D341Med (cell line): ENCODE measurements around the gene COL27A1.

ENCODE experiments used
- DNase-seq: peaks from one replicate; pipeline ENCODE4 v3.0.0; 2012; ENCODE audit warnings: low spot score

The COL27A1 gene

DNA sequence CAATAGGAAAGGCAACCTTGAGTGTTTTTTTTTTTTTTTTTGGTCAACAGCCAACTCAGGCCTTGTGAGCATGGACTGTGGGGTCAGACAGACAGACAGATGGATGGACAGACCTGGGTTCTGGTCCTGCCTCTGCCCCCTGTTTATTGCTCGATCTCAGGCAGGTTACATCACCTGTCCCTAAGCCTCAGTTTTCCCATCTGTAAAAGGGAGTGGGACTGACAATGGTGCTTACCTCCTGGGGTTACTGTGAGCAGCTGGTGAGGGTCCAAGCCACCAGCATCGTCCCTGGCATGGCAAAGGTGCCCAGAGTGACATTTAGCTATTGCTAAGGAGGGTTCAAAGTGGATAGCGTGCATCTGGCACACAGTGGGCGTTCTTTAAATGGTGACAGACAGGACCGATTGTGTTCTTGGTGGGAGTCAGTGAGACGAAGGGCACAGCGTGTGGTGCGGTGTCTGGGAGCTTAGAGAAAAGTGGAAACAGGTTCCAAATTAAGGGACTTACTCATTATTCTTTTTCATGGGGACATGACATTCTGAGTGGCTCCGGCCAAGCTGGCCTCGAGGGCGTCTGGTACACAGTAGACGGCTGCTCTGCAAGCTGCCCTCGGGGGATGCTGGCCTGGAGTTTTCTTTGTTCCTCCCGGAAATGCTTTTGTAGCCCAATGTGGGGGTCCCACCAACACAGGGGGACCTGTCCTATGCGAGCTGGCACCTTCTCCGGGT is 72.1 kb downstream of the COL27A1 start:
- no peak for DNase-seq

DNA sequence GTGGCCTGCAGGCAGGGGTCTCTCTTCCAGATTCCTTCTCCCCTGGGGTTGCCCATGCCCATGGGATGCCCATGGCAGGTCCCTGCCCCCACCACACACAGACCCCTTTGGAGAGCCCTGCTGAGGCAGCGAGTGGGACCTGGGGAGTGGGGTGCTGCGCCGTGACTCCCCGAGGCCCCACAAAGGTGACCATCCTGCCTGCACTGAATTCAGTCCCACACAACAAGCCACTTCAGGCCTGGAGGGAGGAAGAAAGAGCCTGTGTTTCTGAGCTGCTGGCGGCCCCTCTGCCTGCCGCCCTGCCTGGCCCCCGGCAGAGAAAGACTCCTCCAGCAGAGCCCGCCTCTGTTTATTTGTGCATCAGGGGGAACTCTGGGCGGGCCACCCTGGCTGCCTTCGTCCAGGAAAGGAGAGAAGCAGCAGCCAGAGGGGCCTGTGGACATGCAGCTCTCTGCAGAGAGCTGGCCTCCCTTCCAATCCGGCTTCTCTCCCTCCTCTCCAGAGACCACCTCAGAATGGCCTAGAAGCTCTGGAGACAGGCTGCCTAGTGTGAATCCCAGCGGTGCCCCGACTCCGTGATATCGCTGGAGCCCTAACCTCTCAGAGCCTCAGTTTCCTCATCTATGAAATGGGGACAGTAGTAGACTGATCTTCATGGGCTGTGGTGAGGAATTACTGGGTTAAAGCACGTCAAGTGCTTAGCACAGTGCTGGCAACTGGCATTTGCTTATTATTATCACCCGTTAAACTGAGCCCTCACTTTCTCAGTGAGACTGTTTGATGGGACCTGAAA is 72.9 kb downstream of the COL27A1 start:
- no peak for DNase-seq

DNA sequence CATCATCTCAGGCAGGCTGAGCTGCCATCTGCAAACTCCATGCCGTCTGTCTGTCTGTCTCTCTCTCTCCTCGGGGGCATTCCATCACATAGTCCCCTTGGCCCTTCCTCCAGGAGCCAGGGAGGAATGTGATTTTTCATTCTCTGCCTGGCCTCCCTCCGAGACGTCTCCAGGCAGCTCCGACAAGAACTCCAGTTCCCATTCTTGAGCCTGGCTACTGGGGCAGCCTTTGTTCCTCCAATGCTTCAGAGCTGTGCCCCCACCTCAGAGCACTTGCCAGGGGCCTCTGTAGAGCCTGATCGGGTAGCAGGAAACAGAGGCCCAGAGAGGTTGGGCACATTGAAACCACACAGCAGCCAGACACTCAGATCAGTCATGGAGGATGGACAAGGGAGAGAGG is 74.0 kb downstream of the COL27A1 start:
- no peak for DNase-seq

DNA sequence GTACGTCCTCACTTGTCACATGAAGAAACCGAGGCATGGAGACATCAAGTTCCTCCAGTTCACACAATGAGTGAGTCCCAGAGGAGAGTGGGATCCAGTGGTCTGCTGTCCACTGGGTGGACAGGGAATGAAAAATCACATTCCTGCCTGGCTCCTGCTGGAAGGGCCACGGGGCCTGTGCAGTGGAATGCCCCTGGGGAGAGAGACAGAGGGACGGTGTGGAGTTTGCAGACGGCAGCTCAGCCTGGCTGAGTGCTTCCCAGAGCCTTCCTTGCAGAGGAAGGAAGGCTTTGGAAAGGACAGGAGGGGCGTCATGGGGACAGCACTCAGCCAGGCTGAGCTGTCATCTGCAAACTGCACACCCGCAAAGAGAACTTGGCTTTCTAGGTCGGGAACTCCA is 74.7 kb downstream of the COL27A1 start:
- no peak for DNase-seq

DNA sequence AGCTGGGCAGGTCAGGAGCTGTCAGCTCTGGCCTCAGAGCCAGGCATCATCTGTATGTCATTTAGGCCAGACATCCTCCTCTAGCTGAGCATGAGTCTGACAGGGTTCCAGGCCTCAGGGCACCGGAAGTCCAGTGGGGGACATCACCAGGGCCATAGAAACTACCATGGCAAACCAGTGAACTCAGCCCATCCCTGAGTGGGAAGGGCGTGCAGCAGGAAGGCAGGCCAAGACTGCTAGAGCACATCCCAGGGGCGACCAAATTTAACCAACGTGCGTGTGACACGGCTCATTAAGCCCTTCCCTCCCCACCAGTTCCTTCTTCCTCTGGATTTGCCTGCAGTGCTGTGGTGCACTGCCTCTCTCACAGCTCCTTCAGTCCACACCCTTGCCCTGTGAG is 75.9 kb downstream of the COL27A1 start:
- DNase-seq, result no peak

DNA sequence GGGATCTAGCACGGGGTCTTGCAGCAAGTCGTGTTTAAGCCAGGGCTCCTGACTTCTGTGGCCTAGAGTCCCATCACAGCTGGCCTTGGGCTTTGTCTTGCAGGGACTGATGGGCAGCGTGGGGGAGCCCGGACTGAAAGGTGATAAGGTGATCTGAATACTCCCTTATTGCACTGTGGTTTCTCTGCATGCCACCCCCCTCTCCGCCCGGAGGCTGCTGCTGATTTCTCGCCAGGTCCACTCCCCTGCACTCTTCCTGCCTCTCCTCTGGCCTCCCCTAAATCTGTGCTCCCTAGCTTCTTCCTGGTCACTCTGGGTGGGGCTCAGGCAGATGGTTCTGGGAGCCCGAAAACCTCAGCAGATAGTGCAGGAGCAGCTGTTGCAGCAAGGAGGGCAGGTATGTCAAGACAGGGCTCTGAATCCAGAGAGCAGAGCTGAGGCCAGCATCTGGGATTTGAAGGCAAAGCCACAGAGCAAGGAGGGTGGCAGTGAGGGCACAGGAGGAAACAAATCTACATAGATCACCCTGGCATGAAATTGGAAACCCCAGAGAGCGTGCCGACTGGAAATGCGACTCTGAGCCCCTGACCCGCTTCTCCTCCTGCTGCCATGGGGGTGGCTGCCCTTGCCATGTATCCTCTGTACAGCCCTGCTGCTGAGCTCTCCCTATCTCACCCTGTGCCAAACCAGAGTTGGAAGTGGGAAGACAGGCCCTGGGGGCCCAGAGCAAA is 76.5 kb downstream of the COL27A1 start:
- no peak for DNase-seq

DNA sequence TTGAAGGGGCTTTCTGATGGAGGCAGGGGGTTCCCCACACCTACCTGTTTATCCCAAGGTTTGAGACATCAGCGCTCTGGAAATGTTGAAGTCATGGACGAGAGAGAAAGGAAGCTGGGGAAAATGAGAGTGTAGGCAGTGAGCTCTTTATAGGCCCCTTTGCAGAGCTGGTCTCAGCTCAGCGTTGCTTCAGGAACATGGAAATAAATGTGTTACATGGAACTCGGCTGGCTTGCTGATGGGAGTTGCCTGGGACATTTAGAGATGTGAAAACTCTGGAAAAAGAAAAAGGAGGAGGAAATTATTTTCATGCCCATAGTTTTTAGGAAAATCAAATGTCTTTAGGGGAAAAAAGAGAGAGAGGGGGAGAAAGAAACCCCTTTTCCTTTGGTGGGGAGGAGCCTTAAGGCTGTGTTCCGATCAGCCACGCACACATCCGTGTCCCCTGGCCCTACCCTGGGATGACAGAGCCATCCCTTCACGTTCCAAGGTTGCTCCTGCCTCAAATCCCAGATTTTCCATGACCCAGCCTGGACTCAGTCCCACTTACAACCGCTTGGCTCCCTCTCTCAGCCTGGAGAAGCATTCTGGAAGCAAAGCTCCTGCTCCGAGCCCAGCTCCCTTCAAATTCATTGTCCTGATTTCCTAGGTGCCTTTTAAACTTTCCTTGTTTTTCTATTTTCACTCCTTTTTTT is 78.3 kb downstream of the COL27A1 start:
- no peak for DNase-seq

DNA sequence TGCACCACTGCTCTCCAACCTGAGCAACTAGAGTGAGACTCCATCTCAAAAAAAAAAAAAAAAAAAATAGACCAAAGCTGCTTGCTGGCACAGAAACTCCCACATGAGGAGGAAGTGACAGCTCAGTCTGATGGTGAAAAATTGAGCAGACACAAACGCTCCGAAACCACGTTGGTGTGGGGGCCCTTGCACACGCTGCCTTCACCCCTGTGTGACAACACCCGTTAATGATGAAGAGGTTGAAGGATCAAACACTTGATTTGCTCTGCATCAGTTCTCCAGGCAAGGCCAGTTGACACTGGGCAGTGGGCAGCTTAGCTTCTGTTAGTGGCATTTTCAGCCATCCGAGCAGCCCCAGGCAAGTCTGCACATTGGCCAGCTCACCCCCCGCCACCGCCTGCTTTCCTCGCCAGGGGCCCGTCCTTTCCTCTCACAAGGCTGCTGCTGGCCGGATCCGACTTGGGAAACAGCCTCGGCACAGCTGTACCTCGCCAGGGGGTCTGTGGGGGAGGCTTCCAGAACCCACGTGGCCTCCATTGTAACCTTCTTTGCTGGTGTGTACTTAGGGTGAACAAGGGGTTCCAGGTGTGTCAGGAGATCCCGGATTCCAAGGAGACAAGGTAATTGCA is 79.8 kb downstream of the COL27A1 start:
- DNase-seq, result no peak

DNA sequence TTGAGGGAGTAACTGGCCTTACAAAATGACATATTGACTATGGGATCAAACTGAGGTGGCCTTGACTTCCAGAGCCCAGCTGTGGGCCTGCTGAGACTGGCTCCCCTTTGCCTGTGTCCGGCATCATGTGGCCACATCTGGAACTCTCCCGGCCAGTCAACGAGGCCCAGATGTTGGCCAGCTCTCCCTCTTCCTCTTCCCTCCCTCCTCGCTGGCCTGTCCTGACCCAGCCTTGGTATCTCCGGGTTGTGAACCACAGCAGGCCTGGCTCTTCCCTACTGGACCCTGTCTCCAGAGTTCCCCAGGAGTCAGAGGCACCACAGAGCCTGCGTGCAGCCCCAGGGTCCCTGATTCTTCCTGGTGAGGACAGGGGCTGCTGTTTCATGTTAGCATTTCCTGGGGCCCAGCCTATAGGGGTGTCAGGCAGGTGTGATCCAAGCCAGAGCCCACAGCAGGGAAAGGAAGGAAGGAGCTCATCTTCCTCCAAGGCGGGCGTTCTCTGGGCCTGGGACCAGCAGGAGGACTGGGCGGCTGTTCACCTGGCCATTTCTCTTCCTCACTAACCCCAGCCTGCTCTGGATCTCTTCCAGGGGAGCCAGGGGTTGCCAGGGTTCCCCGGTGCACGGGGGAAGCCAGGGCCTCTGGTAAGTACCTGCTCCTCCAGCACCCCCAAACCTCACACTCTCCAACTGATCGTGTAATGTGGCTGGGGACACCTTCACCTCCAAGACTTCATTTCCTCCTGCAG is 81.2 kb downstream of the COL27A1 start:
- no peak for DNase-seq

DNA sequence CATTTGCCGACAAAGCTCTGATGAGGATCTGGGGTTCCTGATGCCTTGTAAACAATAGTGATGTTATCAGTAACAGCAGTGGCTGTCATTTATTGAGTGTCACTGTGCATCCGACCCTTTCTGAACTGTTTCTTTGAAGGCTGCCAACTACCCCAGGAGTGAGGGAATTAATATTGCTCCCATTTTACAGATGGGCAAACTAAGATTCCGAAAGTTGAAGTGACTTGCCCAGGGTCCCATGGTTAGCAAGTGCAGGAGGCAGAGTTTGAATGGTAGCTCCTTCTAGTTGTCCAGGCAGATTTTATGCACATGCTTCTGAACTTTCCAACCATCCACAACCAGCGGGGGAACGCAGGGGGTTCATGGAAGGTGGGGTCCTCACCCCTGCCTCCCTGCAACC is 81.9 kb downstream of the COL27A1 start:
- DNase-seq, result no peak

DNA sequence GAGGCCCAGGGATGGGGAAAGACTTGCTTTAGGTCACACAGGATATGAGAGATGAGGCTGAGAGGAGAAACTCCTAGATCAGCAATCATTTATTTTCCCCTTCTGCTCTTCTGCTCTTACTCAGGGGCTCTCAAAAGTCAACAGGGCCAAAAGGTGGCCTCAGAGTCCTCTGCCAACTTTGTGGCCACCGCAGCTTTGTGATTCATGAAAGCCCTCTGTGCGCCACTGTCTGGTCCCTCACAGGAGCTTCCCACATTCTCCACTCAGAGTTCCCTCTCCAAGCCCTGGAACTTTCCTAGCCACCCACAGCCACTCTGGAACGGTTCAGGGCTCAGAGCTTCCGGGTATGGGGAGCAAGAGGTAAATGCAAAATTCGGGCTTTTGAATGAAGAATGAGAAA is 82.4 kb downstream of the COL27A1 start:
- DNase-seq, result no peak

DNA sequence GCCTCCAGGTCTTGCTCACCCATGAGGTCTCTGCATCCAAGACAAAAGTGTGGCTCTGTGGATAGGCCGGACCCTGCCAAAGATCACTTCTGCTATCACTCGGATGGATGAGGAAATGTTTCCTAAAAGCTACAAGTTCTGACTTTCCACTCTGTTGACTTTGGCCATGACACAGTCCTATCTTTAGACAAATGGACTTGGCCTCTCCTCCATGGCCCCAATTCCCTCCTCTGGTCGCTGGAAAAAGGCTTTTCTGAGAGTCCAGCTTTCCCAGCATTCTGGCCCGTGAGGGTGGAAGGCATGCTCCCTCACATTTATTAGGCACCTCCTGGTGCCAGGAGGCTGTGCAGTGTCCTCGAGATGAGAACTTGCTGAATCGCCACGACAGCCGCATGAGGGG is 83.1 kb downstream of the COL27A1 start:
- DNase-seq, result no peak

DNA sequence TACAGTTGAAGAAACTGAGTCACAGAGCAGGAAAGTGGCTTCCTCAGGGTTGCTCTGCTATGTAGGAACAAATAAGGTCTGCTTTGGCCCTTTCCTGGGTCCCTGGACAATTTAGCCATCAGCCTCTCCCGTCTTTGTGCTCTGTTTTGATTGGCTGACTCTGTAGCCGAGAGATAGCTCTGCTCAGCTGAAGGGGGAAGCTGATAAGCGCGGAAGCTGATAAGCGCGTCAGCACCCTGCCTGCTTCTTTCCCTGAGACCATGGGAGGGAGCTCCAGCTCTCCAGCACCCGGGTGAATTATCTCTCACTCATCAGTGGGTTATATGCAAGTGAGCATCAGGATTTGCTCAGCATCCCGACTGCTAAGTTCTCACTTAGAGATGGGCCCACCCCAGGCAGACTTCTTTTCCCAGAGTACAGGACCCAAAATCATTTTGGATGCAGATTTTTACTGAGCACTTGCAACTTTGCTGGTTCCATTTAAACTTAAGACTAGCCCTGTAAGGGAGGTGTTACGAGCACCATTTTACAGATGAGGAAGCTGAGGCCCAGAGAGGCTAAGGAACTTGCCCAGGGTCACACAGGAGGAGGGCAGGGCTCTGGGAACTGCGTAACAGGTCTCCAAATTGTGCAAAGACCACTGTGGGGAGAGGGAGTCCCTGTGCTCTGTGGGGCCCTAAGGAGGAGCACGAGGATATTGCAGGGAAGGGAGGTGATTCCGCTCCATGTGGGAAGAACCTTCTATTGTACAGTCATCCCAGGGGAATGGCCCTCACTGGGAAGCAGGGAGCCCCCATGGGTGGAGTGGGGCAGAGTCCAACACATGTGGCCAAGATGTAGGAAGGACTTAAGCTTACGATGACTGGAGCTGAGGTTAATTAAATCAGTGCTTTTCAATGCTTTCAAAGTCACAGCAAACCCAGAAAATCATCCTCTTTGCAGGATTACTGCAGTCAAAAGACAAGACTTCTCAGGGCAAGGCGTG is 83.8 kb downstream of the COL27A1 start:
- DNase-seq, result peak; percentile 78

DNA sequence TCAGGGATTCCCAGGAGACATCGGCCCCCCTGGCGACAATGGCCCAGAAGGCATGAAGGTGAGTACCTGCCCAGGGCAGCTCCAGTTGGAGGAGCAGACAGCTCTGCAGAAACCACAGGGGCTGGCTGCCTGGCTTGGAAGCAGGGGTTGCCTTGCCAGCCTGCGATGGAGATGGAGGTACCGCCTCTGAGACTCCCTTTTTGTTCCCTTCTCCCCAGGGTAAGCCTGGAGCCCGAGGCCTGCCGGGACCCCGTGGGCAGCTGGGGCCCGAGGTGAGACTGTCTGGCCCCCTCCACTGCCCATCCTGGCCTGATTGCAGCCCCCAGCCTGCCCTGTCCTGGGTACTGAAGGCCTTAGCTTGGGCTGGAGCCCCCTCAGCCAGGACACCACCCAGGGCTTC is 84.9 kb downstream of the COL27A1 start:
- no peak for DNase-seq

DNA sequence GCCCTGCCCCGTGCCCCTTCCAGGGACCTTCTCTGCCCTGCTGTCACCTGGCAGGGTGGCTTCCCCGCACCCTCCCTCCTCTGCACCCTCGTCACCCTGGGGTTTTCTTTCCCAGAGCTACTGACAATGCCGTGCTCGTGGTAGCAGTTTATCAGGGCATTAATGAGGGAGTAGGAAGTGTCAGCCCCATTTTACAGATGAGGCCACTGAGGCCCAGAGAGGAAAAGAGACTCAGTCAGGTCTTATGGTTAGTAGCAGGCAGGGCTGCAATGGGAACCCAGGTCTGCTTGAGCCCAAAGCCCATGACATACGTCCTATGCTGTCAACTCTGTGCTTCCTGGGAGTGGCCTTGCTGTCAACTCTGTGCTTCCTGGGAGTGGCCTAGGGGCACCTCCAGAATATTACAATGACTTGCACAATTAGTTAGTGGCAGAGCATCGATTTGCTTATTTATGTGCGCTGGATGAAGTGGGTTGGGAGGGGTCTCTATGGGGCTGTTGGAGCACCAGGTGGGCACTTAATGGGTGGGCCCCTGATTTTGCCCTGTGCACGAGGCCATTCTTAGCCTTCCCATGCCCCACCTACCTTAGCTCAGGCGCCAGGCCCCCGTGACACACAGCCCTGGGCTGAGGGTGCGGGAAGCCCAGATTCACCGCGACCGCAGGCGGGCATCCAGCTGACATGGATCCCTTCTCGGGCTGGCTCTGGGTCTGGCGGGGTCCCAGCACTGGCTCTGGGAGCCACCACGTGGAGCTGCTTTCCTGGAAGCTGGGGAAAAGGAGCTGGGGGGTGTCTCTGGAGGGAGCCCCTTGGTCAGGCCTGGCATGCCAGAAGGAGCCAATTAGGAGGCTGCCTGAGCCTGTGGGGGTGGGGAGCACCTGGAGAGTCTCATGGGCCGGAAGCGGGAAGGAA is 85.6 kb downstream of the COL27A1 start:
- no peak for DNase-seq

DNA sequence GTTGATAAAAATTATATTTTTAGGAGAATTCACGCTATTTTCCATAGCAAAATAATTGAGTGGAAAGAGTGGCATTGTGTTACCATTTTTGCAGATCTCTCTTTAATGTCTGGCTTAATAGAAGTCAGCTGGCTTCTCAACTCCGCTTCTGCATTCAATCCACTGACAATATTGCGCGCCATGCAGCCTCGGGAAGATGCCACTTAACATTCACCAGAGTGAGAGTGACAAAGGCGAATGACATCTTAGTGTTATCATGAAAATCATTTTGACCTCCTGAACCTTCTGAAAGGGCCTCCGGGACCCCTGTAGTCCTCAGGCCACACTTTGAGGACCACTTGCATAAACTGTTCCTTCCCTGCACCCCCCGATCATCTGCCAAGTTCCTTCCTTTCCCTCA is 87.5 kb downstream of the COL27A1 start:
- no peak for DNase-seq

DNA sequence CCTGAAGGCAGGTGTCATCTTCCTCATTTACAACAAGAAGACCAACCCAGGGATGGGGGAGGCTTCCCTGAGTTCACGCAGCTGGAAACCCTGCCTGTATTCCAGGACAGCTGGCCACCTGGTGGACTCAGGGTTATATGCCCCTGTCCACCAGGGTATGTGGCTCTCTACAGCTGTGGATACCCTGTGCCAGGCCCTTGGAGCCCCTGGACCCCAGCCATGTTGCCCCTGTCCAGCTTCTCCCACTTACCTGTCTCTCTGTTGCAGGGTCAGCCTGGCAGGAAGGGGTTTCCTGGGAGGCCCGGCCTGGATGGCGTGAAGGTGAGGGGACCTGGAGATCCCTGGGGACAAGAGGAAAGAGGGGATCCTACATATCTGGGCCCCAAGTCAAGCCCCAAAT is 87.9 kb downstream of the COL27A1 start:
- DNase-seq, result no peak

DNA sequence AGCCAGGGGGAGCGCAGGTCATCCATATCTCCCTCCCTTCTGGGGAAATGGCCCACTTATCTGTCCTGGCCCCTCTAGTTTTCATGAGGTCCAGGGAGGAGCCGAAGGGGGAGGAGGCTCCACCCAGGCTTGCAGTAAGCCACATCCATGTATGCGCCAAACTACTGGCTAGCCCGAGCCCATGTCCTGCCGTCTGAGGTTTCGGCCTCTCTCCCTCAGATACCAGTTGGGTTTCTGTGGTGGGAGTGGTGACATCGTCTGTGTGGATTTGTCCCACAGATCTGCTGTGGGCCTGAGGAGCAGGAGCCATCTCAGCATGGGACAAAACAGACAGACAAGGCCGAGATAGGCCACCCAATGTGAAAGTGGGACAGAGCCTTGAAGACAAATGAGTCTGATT is 89.2 kb downstream of the COL27A1 start:
- DNase-seq, result no peak

DNA sequence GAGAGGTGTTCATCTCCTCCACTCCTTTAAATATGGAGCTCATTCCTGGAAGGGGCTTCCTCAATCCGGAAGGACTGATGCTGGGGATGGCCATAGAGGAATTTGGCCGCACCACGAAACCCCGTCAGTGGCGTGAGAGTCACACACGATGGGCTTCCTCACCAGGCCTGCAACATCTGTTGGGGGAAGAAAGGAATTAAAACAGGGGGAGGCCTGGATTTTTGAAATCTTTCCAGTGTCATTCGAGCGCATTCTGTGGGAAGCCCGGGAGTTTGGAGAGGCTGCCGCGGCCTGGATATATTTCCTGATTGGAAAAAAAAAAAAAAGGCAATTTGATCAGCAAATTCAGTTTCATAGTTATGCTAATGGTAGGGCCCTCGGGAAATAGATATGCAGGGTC is 91.2 kb downstream of the COL27A1 start:
- DNase-seq, result no peak
